ENCODE measurements around the gene TLK1. TPM values are rescaled to one million over a fixed set of nuclear protein-coding genes. Genes with fewer than 3 reads are reported as not detected.
A peak's percentile ranks its signal among the peaks of the same experiment; 100 is the strongest.

The TLK1 gene
- polyA plus RNA-seq, 6 donors from 2014 or later, result 21.1 to 86.1 (median 62.8) TPM

GRCh38 chr2:171034315-171034714, 126.4 kb downstream of the TLK1 start:
- ATAC-seq (ENCODE audit: low read depth in 2 of 2), result no peak
- Mint-ChIP-seq H3K27me3 (no peaks in the 10 kb centered on the region), H3K4me1 (no peaks in the 10 kb centered on the region), H3K9me3 (peaks cover 0 to 5% (median 4%) of the 10 kb centered on the region in 7 donors), H3K27ac (no peak overlapping the region), H3K36me3 (peaks cover 39 to 44% of the 10 kb centered on the region in 2 donors), H3K4me3 (no peak overlapping the region)
- no peak for DNase-seq

GRCh38 chr2:171025214-171025613, 135.5 kb downstream of the TLK1 start:
- Mint-ChIP-seq H3K4me3 (no peak overlapping the region), H3K27me3 (no peaks in the 10 kb centered on the region), H3K36me3 (peaks cover 14 to 22% of the 10 kb centered on the region in 2 donors), H3K4me1 (peaks cover 0 to 6% (median 4%) of the 10 kb centered on the region in 3 donors), H3K27ac (no peak overlapping the region), H3K9me3 (no peaks in the 10 kb centered on the region)
- ATAC-seq (ENCODE audit: low read depth in 2 of 2) (no peak), DNase-seq (no peak)

- ATAC-seq (ENCODE audit: low read depth in 2 of 2), result no peak
- Mint-ChIP-seq H3K9me3 (no peaks in the 10 kb centered on the region), H3K27me3 (no peaks in the 10 kb centered on the region), H3K4me1 (peaks cover 5 to 10% (median 6%) of the 10 kb centered on the region in 3 donors), H3K36me3 (peaks cover 17 to 22% of the 10 kb centered on the region in 2 donors), H3K4me3 (no peak overlapping the region), H3K27ac (no peak overlapping the region)
- DNase-seq, result no peak
Measured at GRCh38 chr2:171018522-171018921, 142.2 kb downstream of the TLK1 start.

- H3K27me3 Mint-ChIP-seq, result no peaks in the 10 kb centered on the region
- H3K4me3 Mint-ChIP-seq, result no peak overlapping the region
- no peaks in the 10 kb centered on the region for H3K9me3 Mint-ChIP-seq
- H3K36me3 Mint-ChIP-seq, result peaks cover 8 to 22% of the 10 kb centered on the region in 2 donors
- DNase-seq, result no peak
- peak overlapping the region in 2 of 6 donors; percentile 51 to 63 for H3K27ac Mint-ChIP-seq
- H3K4me1 Mint-ChIP-seq, result peaks cover 5 to 8% (median 6%) of the 10 kb centered on the region in 3 donors
- no peak for ATAC-seq (ENCODE audit: low read depth in 2 of 2)
Measured at GRCh38 chr2:171016125-171016524, 144.6 kb downstream of the TLK1 start.

GRCh38 chr2:171013851-171014250, 146.8 kb downstream of the TLK1 start:
- Mint-ChIP-seq H3K4me1 (peaks cover 5 to 14% (median 7%) of the 10 kb centered on the region in 3 donors), H3K27me3 (no peaks in the 10 kb centered on the region), H3K27ac (peak overlapping the region in 2 of 6 donors; percentile 52 to 60), H3K4me3 (no peak overlapping the region), H3K36me3 (peaks cover 14 to 38% of the 10 kb centered on the region in 2 donors), H3K9me3 (no peaks in the 10 kb centered on the region)
- DNase-seq (no peak), ATAC-seq (ENCODE audit: low read depth in 2 of 2) (no peak)

GRCh38 chr2:171009386-171009785, 151.3 kb downstream of the TLK1 start:
- Mint-ChIP-seq H3K27me3 (no peaks in the 10 kb centered on the region), H3K4me1 (peaks cover 0 to 16% (median 7%) of the 10 kb centered on the region in 3 donors), H3K9me3 (no peaks in the 10 kb centered on the region), H3K27ac (peak overlapping the region in 4 of 6 donors; percentile 17 to 76 (median 36)), H3K36me3 (peaks cover 28 to 45% of the 10 kb centered on the region in 2 donors), H3K4me3 (no peak overlapping the region)
- DNase-seq, result no peak
- no peak for ATAC-seq (ENCODE audit: low read depth in 2 of 2)

GRCh38 chr2:171008550-171009205, 152.0 kb downstream of the TLK1 start:
- peaks cover 0 to 14% (median 7%) of the 10 kb centered on the region in 3 donors for H3K4me1 Mint-ChIP-seq
- no peak for ATAC-seq (ENCODE audit: low read depth in 2 of 2)
- no peaks in the 10 kb centered on the region for H3K9me3 Mint-ChIP-seq
- H3K36me3 Mint-ChIP-seq, result peaks cover 30 to 38% of the 10 kb centered on the region in 2 donors
- no peaks in the 10 kb centered on the region for H3K27me3 Mint-ChIP-seq
- DNase-seq, result no peak
- no peak overlapping the region for H3K4me3 Mint-ChIP-seq
- peak overlapping the region in 4 of 6 donors; percentile 17 to 59 (median 48) for H3K27ac Mint-ChIP-seq

- Mint-ChIP-seq H3K4me3 (no peak overlapping the region), H3K36me3 (peaks cover 33 to 35% of the 10 kb centered on the region in 2 donors), H3K4me1 (peaks cover 2 to 5% (median 5%) of the 10 kb centered on the region in 3 donors), H3K27ac (peak overlapping the region in 1 of 6 donors; percentile 63), H3K9me3 (peaks cover 0 to 3% (median 0%) of the 10 kb centered on the region in 7 donors), H3K27me3 (no peaks in the 10 kb centered on the region)
- ATAC-seq (ENCODE audit: low read depth in 2 of 2) (no peak), DNase-seq (no peak)
Measured at GRCh38 chr2:171004833-171005232, 155.9 kb downstream of the TLK1 start.

GRCh38 chr2:171004363-171004762, 156.3 kb downstream of the TLK1 start:
- Mint-ChIP-seq H3K9me3 (peaks cover 0 to 3% (median 0%) of the 10 kb centered on the region in 7 donors), H3K36me3 (peaks cover 31 to 35% of the 10 kb centered on the region in 2 donors), H3K4me1 (peaks cover 0 to 5% (median 4%) of the 10 kb centered on the region in 3 donors), H3K27me3 (no peaks in the 10 kb centered on the region), H3K4me3 (no peak overlapping the region), H3K27ac (peak overlapping the region in 2 of 6 donors; percentile 33 to 63)
- DNase-seq, result no peak
- ATAC-seq (ENCODE audit: low read depth in 2 of 2), result no peak

- Mint-ChIP-seq H3K27ac (no peak overlapping the region), H3K4me3 (no peak overlapping the region), H3K27me3 (no peaks in the 10 kb centered on the region), H3K4me1 (peaks cover 0 to 5% (median 0%) of the 10 kb centered on the region in 3 donors), H3K36me3 (peaks cover 19 to 23% of the 10 kb centered on the region in 2 donors), H3K9me3 (peaks cover 0 to 3% (median 0%) of the 10 kb centered on the region in 7 donors)
- DNase-seq (no peak), ATAC-seq (ENCODE audit: low read depth in 2 of 2) (no peak)
Measured at GRCh38 chr2:170999654-171000053, 161.0 kb downstream of the TLK1 start.

GRCh38 chr2:170997893-170998597, 162.6 kb downstream of the TLK1 start:
- Mint-ChIP-seq H3K4me1 (peaks cover 0 to 2% (median 0%) of the 10 kb centered on the region in 3 donors), H3K9me3 (no peaks in the 10 kb centered on the region), H3K27ac (peak overlapping the region in 2 of 6 donors; percentile 8 to 11), H3K36me3 (peaks cover 16 to 30% of the 10 kb centered on the region in 2 donors), H3K4me3 (no peak overlapping the region), H3K27me3 (no peaks in the 10 kb centered on the region)
- ATAC-seq (ENCODE audit: low read depth in 2 of 2) (no peak), DNase-seq (no peak)

GRCh38 chr2:170996316-170996715, 164.4 kb downstream of the TLK1 start:
- DNase-seq, result no peak
- peaks cover 26% of the 10 kb centered on the region in 2 donors for H3K36me3 Mint-ChIP-seq
- H3K27ac Mint-ChIP-seq, result no peak overlapping the region
- H3K9me3 Mint-ChIP-seq, result no peaks in the 10 kb centered on the region
- no peak for ATAC-seq (ENCODE audit: low read depth in 2 of 2)
- no peak overlapping the region for H3K4me3 Mint-ChIP-seq
- no peaks in the 10 kb centered on the region for H3K27me3 Mint-ChIP-seq
- no peaks in the 10 kb centered on the region for H3K4me1 Mint-ChIP-seq

- H3K27ac Mint-ChIP-seq, result peak overlapping the region in 2 of 6 donors; percentile 6 to 36
Measured at GRCh38 chr2:170991398-170992182, 169.1 kb downstream of the TLK1 start.

More at GRCh38 chr2:170991398-170992182, 169.1 kb downstream of the TLK1 start:
- DNase-seq (no peak), ATAC-seq (ENCODE audit: low read depth in 2 of 2) (no peak)
- Mint-ChIP-seq H3K27me3 (no peaks in the 10 kb centered on the region), H3K4me3 (no peak overlapping the region), H3K36me3 (peaks cover 8 to 17% of the 10 kb centered on the region in 2 donors), H3K9me3 (no peaks in the 10 kb centered on the region), H3K4me1 (peaks cover 0 to 5% (median 0%) of the 10 kb centered on the region in 3 donors)
